ENCODE measurements around the gene COL19A1.
"Not testable (repeated sequence)": the region's sequence is repeated elsewhere in the genome, so short reads cannot be mapped to it uniquely, and the experiment has no call there.

Gene COL19A1

GRCh38 chr6:69866351-69866769 lies at the start of gene COL19A1:
Gene COL19A1, plus strand, starts transcription at chr6:69866556. Its CDS starts 13,012 bp downstream, at chr6:69879568.
- peak in 1 of 2 donors; percentile 5 for DNase-seq (ENCODE audit: low read depth in 2 of 2)

GRCh38 chr6:69816569-69816968 lies 49.8 kb upstream of the COL19A1 start:
- DNase-seq (ENCODE audit: low read depth in 2 of 2), result no peak

- no peak for DNase-seq (ENCODE audit: low read depth in 2 of 2)
Observed at GRCh38 chr6:69817358-69817757, 49.0 kb upstream of the COL19A1 start.

GRCh38 chr6:69818223-69818930 lies 48.0 kb upstream of the COL19A1 start:
- DNase-seq (ENCODE audit: low read depth in 2 of 2), result no peak

GRCh38 chr6:69819138-69819537 lies 47.2 kb upstream of the COL19A1 start:
- no peak for DNase-seq (ENCODE audit: low read depth in 2 of 2)

- no peak for DNase-seq (ENCODE audit: low read depth in 2 of 2)
Observed at GRCh38 chr6:69820018-69820417, 46.3 kb upstream of the COL19A1 start.

GRCh38 chr6:69820438-69820837 lies 45.9 kb upstream of the COL19A1 start:
- DNase-seq (ENCODE audit: low read depth in 2 of 2), result no peak

GRCh38 chr6:69824355-69824754 lies 42.0 kb upstream of the COL19A1 start:
- DNase-seq (ENCODE audit: low read depth in 2 of 2), result not testable (repeated sequence)

GRCh38 chr6:69825904-69826303 lies 40.5 kb upstream of the COL19A1 start:
- DNase-seq (ENCODE audit: low read depth in 2 of 2), result no peak

GRCh38 chr6:69827276-69827893 lies 39.0 kb upstream of the COL19A1 start:
- no peak for DNase-seq (ENCODE audit: low read depth in 2 of 2)

- DNase-seq (ENCODE audit: low read depth in 2 of 2), result no peak
Observed at GRCh38 chr6:69832558-69832957, 33.8 kb upstream of the COL19A1 start.

- no peak for DNase-seq (ENCODE audit: low read depth in 2 of 2)
Observed at GRCh38 chr6:69835414-69836179, 30.8 kb upstream of the COL19A1 start.

GRCh38 chr6:69841862-69842261 lies 24.5 kb upstream of the COL19A1 start:
- no peak for DNase-seq (ENCODE audit: low read depth in 2 of 2)

GRCh38 chr6:69843189-69843588 lies 23.2 kb upstream of the COL19A1 start:
- no peak for DNase-seq (ENCODE audit: low read depth in 2 of 2)

GRCh38 chr6:69846312-69846711 lies 20.0 kb upstream of the COL19A1 start:
- no peak for DNase-seq (ENCODE audit: low read depth in 2 of 2)

GRCh38 chr6:69846770-69847491 lies 19.4 kb upstream of the COL19A1 start:
- no peak for DNase-seq (ENCODE audit: low read depth in 2 of 2)

- DNase-seq (ENCODE audit: low read depth in 2 of 2), result no peak
Observed at GRCh38 chr6:69847492-69847788, 18.9 kb upstream of the COL19A1 start.

- no peak for DNase-seq (ENCODE audit: low read depth in 2 of 2)
Observed at GRCh38 chr6:69848552-69848951, 17.8 kb upstream of the COL19A1 start.

GRCh38 chr6:69852706-69853105 lies 13.7 kb upstream of the COL19A1 start:
- no peak for DNase-seq (ENCODE audit: low read depth in 2 of 2)

- no peak for DNase-seq (ENCODE audit: low read depth in 2 of 2)
Observed at GRCh38 chr6:69861986-69862385, 4.4 kb upstream of the COL19A1 start.

- no peak for DNase-seq (ENCODE audit: low read depth in 2 of 2)
Observed at GRCh38 chr6:69863766-69864165, 2.6 kb upstream of the COL19A1 start.

GRCh38 chr6:69865126-69865525 lies 1.2 kb upstream of the COL19A1 start:
- no peak for DNase-seq (ENCODE audit: low read depth in 2 of 2)

All from stimulated activated CD4-positive, alpha-beta T cell treated with anti-CD3 and anti-CD28 coated beads, Interleukin-1b, Interleukin-23, amount 100 ng/mL, for 1 hour (primary cell).